SK-MEL-5 (cell line): ENCODE measurements around the gene SORCS2. TPM values are rescaled to one million over a fixed set of nuclear protein-coding genes. Genes with fewer than 3 reads are reported as not detected.

Source experiments
- DNase-seq: peaks from one replicate; pipeline ENCODE4 v3.0.0-alpha.2; 2016; ENCODE audit warnings: low read depth, low spot score
- in situ Hi-C: cut with HindIII; loops from 2 replicates; pipeline ENCODE4 v1.10.0; 2016; ENCODE audit warnings: low sequenced_read_pairs, high pct_unique_total_duplicates, low pct_unique_long_range_greater_than_20kb
- total RNA-seq: library from RNA; depleted of rRNA; stranded (reverse); fragments of >200 nt; shearing (Covaris generic); gene quantifications from 2 replicates; pipeline ENCODE4 v1.2.3, GENCODE V29; 2014

The SORCS2 gene
- total RNA-seq, 1 experiment from 2014 or later, result not detected

DNA sequence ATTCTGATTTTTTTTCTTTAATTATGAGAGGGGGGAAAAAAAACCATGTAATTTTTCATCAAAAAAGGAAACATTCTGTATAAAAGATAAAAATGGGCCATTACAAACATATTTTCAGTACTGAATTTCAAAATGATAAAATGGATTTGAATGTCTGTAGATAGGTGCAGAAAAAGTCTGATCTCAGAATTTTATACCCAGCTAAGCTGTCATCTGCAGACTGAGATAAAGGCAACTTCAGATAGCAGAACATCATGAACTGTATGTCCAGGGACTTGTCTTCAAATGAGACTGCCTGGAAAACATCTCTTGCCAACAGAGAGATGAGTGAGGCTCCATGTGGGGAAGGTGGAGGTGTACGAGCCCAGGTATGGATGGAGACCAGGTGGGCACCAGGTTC, 360.9 kb downstream of the SORCS2 start:
- no peak for DNase-seq
- in situ Hi-C loops, result no loop called here

DNA sequence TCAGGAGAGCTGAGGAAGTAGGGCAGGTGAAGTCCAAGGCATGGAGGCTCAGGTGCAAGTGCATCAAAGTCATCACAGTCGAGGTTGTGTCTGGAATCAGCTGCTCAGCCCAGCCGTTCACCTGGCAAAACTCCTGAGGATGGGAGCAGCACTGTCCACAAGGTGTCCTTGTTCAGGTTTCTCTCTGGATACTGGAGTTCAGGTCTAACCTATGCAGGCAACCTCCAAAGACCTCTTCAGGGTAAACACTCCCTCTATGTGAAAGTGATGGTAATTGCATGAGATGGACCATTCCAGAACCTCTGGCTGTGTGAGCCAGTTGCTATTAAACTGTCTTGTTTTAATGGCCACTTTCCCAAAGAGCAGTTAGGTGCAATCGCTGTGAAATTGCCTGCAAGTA, 362.6 kb downstream of the SORCS2 start:
- DNase-seq, result no peak
- in situ Hi-C loops, result no loop called here

DNA sequence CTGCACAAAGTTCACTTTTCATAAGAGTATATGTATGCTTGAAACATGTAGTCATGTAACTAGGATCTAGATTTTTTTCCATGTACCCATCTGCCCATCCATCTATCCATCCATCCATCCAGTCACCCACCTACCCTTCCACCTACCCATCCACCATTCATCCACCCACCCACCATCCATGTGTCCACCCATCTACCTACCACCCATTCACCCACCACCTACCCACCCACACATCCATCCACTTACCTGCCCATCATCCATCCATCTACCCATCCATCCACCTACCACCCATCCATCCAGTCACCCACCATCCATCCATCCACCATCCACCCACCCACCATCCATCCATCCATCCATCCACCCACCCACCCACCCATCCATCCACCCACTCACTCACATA, 364.2 kb downstream of the SORCS2 start:
- in situ Hi-C loops, result no loop called here
- no peak for DNase-seq

GRCh38 chr4:7557456-7557855, 365.1 kb downstream of the SORCS2 start:
- in situ Hi-C loops, result no loop called here
- no peak for DNase-seq

DNA sequence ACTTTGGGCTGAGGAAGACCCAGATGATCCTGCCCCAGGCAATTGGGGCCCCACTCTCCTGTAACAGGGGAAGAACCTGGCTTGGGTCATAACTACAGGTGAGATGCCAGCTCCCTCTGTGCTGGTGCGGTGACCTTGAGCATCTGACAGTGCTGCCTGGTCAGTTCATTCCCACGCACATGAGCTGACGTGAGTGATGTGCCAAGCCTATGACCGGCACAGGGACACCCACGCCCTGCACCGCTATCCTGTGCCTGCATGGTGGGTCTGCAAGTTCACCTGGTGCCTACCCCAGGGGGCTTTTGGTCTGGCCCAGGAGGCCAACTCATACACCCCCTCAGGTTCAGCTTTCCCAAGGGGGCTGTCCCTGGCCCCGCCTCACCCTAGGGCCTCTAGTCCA, 366.1 kb downstream of the SORCS2 start:
- in situ Hi-C loops, result no loop called here

GRCh38 chr4:7559316-7559715, 367.0 kb downstream of the SORCS2 start:
- in situ Hi-C loops, result no loop called here
- DNase-seq, result no peak

More for the DNA sequence above, 366.1 kb downstream of the SORCS2 start:
- DNase-seq, result no peak

GRCh38 chr4:7559741-7560395, 367.5 kb downstream of the SORCS2 start:
- no peak for DNase-seq
- in situ Hi-C loops, result no loop called here

DNA sequence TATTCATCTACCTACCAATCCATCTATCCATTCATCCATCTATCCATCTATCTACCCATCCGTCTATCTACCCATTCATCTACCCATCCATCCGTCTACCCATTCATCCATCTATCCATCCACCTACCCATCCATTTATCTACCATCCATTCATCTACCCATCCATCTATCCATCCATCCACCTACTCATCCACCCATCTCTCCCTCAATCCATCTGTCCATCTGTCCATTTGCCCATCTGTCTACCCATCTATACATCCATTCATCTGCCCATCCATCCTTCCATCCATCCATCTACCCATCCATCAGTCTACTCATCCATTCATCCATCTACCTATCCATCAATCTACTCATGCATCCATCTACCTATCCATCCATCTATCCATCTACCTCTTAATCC, 369.2 kb downstream of the SORCS2 start:
- in situ Hi-C loops, result no loop called here
- no peak for DNase-seq

- in situ Hi-C loops, result no loop called here
- DNase-seq, result no peak
Measured at GRCh38 chr4:7564242-7564641, 371.9 kb downstream of the SORCS2 start.

DNA sequence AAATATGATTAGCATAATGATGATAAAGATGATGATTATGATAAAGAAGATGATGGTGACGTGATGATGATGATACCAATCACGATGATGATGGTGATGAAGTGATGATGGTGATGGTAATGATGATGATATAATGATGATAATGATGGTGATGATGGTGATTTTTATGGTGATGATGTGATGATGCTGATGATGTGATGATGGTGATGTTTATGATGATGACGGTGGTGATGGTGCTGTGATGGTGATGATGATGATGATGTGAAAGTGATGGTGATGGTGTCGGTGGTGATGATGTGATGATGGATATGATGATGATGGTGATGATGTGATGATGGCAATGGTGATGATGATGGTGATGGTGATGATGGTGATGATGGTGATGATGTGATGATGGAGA, 373.1 kb downstream of the SORCS2 start:
- no peak for DNase-seq
- in situ Hi-C loops, result no loop called here

GRCh38 chr4:7569810-7570783, 377.8 kb downstream of the SORCS2 start:
- in situ Hi-C loops, result no loop called here
- DNase-seq, result no peak

DNA sequence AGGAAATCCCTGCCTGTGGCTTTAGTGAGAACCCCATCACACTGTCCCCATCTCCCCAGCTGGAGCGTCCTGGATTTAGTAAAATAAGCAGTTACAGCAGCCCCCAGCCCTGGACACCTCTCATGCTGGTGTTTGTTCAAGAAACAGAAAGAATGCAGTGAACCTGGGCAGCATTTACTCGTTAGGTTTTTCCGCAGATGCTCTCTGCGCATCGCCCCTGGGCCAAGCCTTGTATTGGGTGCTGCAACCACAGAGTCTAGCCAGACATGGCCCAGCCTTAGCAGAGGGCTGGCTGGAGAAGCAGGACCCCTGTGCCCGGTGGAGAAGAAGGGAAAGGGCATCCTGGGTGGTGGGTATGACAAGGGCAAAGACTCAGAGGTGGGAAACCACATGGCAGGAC, 378.7 kb downstream of the SORCS2 start:
- in situ Hi-C loops, result no loop called here
- no peak for DNase-seq

GRCh38 chr4:7571701-7572100, 379.4 kb downstream of the SORCS2 start:
- in situ Hi-C loops, result no loop called here
- DNase-seq, result no peak

GRCh38 chr4:7572894-7573293, 380.6 kb downstream of the SORCS2 start:
- in situ Hi-C loops, result no loop called here

DNA sequence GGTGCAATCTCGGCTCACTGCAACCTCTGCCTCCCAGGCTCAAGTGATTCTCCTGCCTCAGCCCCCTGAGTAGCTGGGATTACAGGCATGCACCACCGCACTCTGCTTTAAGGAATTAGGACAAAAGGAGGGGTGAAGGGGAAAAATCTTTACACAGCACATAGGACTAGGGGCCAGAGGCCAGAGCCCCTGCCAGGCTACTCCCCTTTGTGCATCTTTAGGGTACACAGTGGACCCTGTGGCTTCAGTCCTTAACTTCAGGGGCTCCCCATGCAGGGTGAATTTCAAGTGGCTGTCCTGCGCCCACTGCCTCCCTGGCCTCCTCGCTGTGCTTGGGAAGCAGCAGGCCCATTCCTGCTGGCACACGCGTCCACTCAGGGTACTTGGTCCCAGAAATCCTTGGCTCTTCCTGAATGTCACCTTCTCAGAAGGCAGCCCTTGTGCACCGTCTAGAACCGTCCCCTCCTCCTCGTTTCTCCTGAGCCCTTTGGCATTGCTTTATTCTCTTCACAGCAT, 381.3 kb downstream of the SORCS2 start:
- DNase-seq, result no peak
- in situ Hi-C loops, result no loop called here

More at GRCh38 chr4:7572894-7573293, 380.6 kb downstream of the SORCS2 start:
- no peak for DNase-seq

- no peak for DNase-seq
- in situ Hi-C loops, result no loop called here
Measured at GRCh38 chr4:7574287-7575014, 382.1 kb downstream of the SORCS2 start.

- in situ Hi-C loops, result no loop called here
- DNase-seq, result no peak
Measured at GRCh38 chr4:7575426-7575825, 383.1 kb downstream of the SORCS2 start.
